ENCODE data around the gene NOSIP.

GRCh38 chr19:49534632-49535385 is 45.5 kb downstream of the NOSIP start:
- TF ChIP-seq RCOR1 (conservative IDR thresholded peaks at IDR 0.05; ENCODE audit: low read depth, low read length) (no peak), CTCF (IDR thresholded peaks at IDR 0.05 in 2 of 3, conservative IDR thresholded peaks at IDR 0.05 in 1 of 3; ENCODE audit: control insufficient read depth in 2 of 3, extremely low read depth in 1 of 3, insufficient read depth in 1 of 3, low read depth in 3 of 3, low read length in 3 of 3) (no peak), JUND (IDR thresholded peaks at IDR 0.05; ENCODE audit: low read depth, low read length) (no peak)

All from GM12878 (cell line).